Mammary epithelial cell (primary cell): Measurements from ENCODE around the gene STK17B.

Experiments used
- EZH2 ChIP-seq: IDR thresholded peaks from 2 replicates; pipeline ENCODE4 v1.6.1; 2012; ENCODE audit warnings: low read length, inconsistent platforms, borderline replicate concordance
- TF ChIP-seq, protein P1 (sequence below), 2 donors: IDR thresholded peaks in 1 of 2; conservative IDR thresholded peaks in 1 of 2; 2 replicates each; pipeline ENCODE4 v1.5.1; 2011 to 2012; ENCODE audit warnings: inconsistent platforms in 2 of 2, low read length in 2 of 2, mild to moderate bottlenecking in 2 of 2, control low read depth in 1 of 2, low read depth in 1 of 2; ENCODE audit not compliant: insufficient read depth in 1 of 2; ENCODE audit errors: extremely low read depth in 1 of 2

GRCh38 chr2:196130039-196130825 lies 41.1 kb downstream of the STK17B start:
- TF ChIP-seq, protein P1, sequence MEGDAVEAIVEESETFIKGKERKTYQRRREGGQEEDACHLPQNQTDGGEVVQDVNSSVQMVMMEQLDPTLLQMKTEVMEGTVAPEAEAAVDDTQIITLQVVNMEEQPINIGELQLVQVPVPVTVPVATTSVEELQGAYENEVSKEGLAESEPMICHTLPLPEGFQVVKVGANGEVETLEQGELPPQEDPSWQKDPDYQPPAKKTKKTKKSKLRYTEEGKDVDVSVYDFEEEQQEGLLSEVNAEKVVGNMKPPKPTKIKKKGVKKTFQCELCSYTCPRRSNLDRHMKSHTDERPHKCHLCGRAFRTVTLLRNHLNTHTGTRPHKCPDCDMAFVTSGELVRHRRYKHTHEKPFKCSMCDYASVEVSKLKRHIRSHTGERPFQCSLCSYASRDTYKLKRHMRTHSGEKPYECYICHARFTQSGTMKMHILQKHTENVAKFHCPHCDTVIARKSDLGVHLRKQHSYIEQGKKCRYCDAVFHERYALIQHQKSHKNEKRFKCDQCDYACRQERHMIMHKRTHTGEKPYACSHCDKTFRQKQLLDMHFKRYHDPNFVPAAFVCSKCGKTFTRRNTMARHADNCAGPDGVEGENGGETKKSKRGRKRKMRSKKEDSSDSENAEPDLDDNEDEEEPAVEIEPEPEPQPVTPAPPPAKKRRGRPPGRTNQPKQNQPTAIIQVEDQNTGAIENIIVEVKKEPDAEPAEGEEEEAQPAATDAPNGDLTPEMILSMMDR (conservative IDR thresholded peaks at IDR 0.05 in 1 of 2, IDR thresholded peaks at IDR 0.05 in 1 of 2; ENCODE audit: extremely low read depth in 1 of 2, insufficient read depth in 1 of 2, low read depth in 1 of 2, low read length in 2 of 2): no peak
- no peak for TF ChIP-seq EZH2
